Measurements from ENCODE around the gene MXD4.

DNA sequence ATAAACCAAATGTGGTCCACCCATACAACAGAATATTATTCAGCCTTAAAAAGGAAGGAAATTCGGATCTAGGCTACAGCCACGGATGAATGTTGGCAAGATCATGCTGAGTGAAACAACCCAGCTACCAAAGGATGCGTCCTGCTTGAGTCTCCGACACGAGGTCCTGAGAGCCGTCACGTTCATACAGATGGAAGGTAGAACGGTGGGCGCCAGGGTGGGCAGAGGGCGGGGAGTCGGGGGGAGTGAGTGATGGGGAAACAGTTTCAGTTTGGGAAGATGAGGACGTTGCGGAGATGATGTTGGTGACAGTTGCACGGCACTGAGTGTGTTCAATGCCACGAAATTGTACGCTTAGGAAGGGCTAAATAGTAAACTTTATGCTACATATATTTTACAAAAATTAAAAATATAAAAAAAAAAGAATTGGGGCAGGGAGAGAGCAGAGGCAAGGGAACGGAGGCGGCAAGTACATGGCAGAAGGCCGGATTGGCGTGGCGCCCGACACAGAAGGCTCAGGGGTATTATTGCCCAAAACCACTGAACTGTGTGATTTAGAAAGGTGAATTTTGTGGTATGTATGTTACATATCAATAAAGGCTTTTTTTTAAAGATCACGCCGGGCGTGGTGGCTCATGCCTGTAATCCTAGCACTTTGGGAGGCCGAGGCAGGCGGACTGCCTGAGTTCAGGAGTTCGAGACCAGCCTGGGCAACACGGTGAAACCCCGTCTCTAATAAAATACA is 14.8 kb upstream of the MXD4 start:
- TF ChIP-seq, protein P1, sequence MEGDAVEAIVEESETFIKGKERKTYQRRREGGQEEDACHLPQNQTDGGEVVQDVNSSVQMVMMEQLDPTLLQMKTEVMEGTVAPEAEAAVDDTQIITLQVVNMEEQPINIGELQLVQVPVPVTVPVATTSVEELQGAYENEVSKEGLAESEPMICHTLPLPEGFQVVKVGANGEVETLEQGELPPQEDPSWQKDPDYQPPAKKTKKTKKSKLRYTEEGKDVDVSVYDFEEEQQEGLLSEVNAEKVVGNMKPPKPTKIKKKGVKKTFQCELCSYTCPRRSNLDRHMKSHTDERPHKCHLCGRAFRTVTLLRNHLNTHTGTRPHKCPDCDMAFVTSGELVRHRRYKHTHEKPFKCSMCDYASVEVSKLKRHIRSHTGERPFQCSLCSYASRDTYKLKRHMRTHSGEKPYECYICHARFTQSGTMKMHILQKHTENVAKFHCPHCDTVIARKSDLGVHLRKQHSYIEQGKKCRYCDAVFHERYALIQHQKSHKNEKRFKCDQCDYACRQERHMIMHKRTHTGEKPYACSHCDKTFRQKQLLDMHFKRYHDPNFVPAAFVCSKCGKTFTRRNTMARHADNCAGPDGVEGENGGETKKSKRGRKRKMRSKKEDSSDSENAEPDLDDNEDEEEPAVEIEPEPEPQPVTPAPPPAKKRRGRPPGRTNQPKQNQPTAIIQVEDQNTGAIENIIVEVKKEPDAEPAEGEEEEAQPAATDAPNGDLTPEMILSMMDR (IDR thresholded peaks at IDR 0.05), result no peak
- no peak for TF ChIP-seq POLR2A (IDR thresholded peaks at IDR 0.05)
